ENCODE data around the gene CNTN5.

CNTN5 gene

GRCh38 chr11:99979042-99979441 lies 958.3 kb downstream of the CNTN5 start:
- TF ChIP-seq CTCF (IDR thresholded peaks at IDR 0.05) = no peak

- no peak for TF ChIP-seq CTCF (IDR thresholded peaks at IDR 0.05)
Observed at GRCh38 chr11:99987821-99988470, 967.2 kb downstream of the CNTN5 start.

GRCh38 chr11:99988471-99988837 lies 967.7 kb downstream of the CNTN5 start:
- no peak for TF ChIP-seq CTCF (IDR thresholded peaks at IDR 0.05)

GRCh38 chr11:100003985-100004384 lies 983.2 kb downstream of the CNTN5 start:
- TF ChIP-seq CTCF (IDR thresholded peaks at IDR 0.05) = no peak

GRCh38 chr11:100004541-100004940 lies 983.8 kb downstream of the CNTN5 start:
- TF ChIP-seq CTCF (IDR thresholded peaks at IDR 0.05) = no peak

GRCh38 chr11:100008417-100008816 lies 987.7 kb downstream of the CNTN5 start:
- TF ChIP-seq CTCF (IDR thresholded peaks at IDR 0.05) = no peak

GRCh38 chr11:100009728-100010127 lies 989.0 kb downstream of the CNTN5 start:
- TF ChIP-seq CTCF (IDR thresholded peaks at IDR 0.05) = no peak

- peak; percentile 31; the same call in 1 of the 2 replicates for TF ChIP-seq CTCF (IDR thresholded peaks at IDR 0.05)
Observed at GRCh38 chr11:100010393-100010792, 989.6 kb downstream of the CNTN5 start.
